ENCODE measurements around the gene KIF17.

The KIF17 gene

DNA sequence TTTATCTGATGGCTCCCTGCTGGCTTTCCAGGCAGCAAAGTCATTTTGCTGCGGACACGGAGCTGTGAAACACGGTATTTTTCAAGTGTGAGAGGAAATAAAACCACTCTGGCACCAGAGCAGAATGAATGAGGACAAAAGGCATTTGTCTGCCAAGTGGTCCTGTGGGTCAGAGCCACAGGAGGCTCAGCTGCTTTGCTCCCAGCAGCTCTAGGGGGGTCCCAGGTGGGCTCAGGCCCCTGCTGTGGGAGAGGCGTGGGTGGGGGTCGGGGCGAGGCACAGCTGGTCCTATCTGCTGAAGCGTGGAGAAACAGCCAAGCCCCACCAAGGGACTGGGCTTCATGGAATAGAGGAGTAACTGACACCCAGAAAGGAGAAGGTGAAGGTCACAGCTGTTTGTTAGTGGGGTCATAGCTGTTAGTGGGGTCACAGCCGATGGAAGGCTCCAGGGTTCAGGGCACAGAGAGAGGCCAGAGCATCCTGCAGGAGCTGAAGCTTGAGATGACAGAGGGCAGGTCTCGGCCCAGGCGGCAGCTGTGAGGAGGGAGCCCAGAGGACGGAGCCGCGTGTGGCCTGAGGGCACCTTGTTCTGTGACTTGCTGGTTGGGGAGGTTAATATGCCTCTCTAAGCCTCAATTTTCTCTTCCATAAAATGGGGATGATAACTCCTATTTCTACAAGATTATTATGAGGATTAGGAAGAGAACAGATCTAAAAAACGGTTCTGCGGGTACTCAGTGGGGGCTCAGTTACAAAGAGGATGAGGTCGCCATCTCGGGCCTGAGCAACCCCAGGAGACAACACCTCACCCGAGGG lies 7.1 kb downstream of the KIF17 start:
- no peak overlapping the region for H3K27ac ChIP-seq (ENCODE audit: low read depth in 2 of 2, low read length in 2 of 2)
- no peaks in the 10 kb centered on the region for H3K27me3 ChIP-seq (ENCODE audit: control insufficient read depth in 2 of 2, insufficient read depth in 2 of 2, low read length in 2 of 2)
- H3K9ac ChIP-seq (ENCODE audit: low read depth in 1 of 2, low read length in 2 of 2) = no peak overlapping the region
- no peaks in the 10 kb centered on the region for H3K9me3 ChIP-seq (ENCODE audit: control insufficient read depth in 2 of 2, low read length in 2 of 2)
- H3K4me1 ChIP-seq (ENCODE audit: control insufficient read depth in 2 of 2, insufficient read depth in 2 of 2, low read length in 2 of 2) = no peaks in the 10 kb centered on the region
- H3K4me3 ChIP-seq (ENCODE audit: low read length in 2 of 2) = no peak overlapping the region
- no peaks in the 10 kb centered on the region for H3K36me3 ChIP-seq (ENCODE audit: control insufficient read depth in 2 of 2, insufficient read depth in 2 of 2, low read length in 2 of 2)

DNA sequence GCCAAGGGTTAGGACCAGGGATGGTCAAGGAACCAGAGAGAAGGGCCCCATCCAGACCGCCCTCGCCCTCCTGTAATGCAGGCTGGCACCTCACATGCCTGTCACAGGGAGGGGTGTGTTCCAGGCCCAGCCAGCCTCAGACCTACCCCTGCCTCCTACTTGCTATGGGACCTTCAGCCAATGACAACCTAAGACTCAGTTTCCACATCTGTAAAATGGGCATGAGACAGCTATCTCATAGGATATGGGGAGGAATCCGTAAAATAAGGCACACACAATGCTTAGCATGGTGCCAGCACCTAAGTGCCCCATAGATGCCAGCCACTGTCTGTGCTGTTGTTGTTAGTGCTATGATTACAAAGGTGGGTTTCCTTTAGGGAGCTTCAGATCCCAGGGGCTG lies 7.9 kb downstream of the KIF17 start:
- Histone ChIP-seq H3K9ac (ENCODE audit: low read depth in 1 of 2, low read length in 2 of 2) (no peak overlapping the region), H3K36me3 (ENCODE audit: control insufficient read depth in 2 of 2, insufficient read depth in 2 of 2, low read length in 2 of 2) (no peaks in the 10 kb centered on the region), H3K9me3 (ENCODE audit: control insufficient read depth in 2 of 2, low read length in 2 of 2) (no peaks in the 10 kb centered on the region), H3K4me3 (ENCODE audit: low read length in 2 of 2) (no peak overlapping the region), H3K27me3 (ENCODE audit: control insufficient read depth in 2 of 2, insufficient read depth in 2 of 2, low read length in 2 of 2) (no peaks in the 10 kb centered on the region), H3K4me1 (ENCODE audit: control insufficient read depth in 2 of 2, insufficient read depth in 2 of 2, low read length in 2 of 2) (no peaks in the 10 kb centered on the region), H3K27ac (ENCODE audit: low read depth in 2 of 2, low read length in 2 of 2) (no peak overlapping the region)

GRCh38 chr1:20708891-20709290 lies 8.9 kb downstream of the KIF17 start:
- H3K4me3 ChIP-seq (ENCODE audit: low read length in 2 of 2) = no peak overlapping the region
- H3K4me1 ChIP-seq (ENCODE audit: control insufficient read depth in 2 of 2, insufficient read depth in 2 of 2, low read length in 2 of 2) = no peaks in the 10 kb centered on the region
- H3K27me3 ChIP-seq (ENCODE audit: control insufficient read depth in 2 of 2, insufficient read depth in 2 of 2, low read length in 2 of 2) = no peaks in the 10 kb centered on the region
- no peaks in the 10 kb centered on the region for H3K9me3 ChIP-seq (ENCODE audit: control insufficient read depth in 2 of 2, low read length in 2 of 2)
- no peak overlapping the region for H3K27ac ChIP-seq (ENCODE audit: low read depth in 2 of 2, low read length in 2 of 2)
- H3K36me3 ChIP-seq (ENCODE audit: control insufficient read depth in 2 of 2, insufficient read depth in 2 of 2, low read length in 2 of 2) = no peaks in the 10 kb centered on the region
- H3K9ac ChIP-seq (ENCODE audit: low read depth in 1 of 2, low read length in 2 of 2) = no peak overlapping the region

GRCh38 chr1:20708057-20708456 lies 9.8 kb downstream of the KIF17 start:
- no peak overlapping the region for H3K4me3 ChIP-seq (ENCODE audit: low read length in 2 of 2)
- no peak overlapping the region for H3K27ac ChIP-seq (ENCODE audit: low read depth in 2 of 2, low read length in 2 of 2)
- H3K4me1 ChIP-seq (ENCODE audit: control insufficient read depth in 2 of 2, insufficient read depth in 2 of 2, low read length in 2 of 2) = no peaks in the 10 kb centered on the region
- H3K36me3 ChIP-seq (ENCODE audit: control insufficient read depth in 2 of 2, insufficient read depth in 2 of 2, low read length in 2 of 2) = no peaks in the 10 kb centered on the region
- H3K9me3 ChIP-seq (ENCODE audit: control insufficient read depth in 2 of 2, low read length in 2 of 2) = no peaks in the 10 kb centered on the region
- no peak overlapping the region for H3K9ac ChIP-seq (ENCODE audit: low read depth in 1 of 2, low read length in 2 of 2)
- no peaks in the 10 kb centered on the region for H3K27me3 ChIP-seq (ENCODE audit: control insufficient read depth in 2 of 2, insufficient read depth in 2 of 2, low read length in 2 of 2)

DNA sequence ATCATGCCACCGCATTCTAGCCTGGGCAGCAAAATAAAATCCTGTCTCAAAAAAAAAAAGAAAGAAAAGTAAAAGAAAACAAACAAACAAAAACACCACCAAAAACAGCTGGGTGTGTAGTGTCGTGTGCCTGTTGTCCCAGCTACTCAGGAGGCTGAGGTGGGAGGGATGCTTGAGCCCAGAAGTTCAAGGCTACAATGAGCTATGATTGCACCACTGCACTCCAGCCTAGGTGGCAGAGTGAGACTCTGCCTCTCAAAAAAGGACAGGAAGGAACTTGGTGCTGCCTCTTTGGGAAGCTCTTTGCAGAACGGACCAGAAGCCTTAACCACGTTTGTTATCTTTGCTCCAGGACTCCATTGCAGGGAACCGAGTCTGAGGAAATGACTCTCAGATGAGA lies 11.0 kb downstream of the KIF17 start:
- Histone ChIP-seq H3K9ac (ENCODE audit: low read depth in 1 of 2, low read length in 2 of 2) (no peak overlapping the region), H3K36me3 (ENCODE audit: control insufficient read depth in 2 of 2, insufficient read depth in 2 of 2, low read length in 2 of 2) (no peaks in the 10 kb centered on the region), H3K9me3 (ENCODE audit: control insufficient read depth in 2 of 2, low read length in 2 of 2) (no peaks in the 10 kb centered on the region), H3K4me1 (ENCODE audit: control insufficient read depth in 2 of 2, insufficient read depth in 2 of 2, low read length in 2 of 2) (no peaks in the 10 kb centered on the region), H3K4me3 (ENCODE audit: low read length in 2 of 2) (no peak overlapping the region), H3K27me3 (ENCODE audit: control insufficient read depth in 2 of 2, insufficient read depth in 2 of 2, low read length in 2 of 2) (no peaks in the 10 kb centered on the region), H3K27ac (ENCODE audit: low read depth in 2 of 2, low read length in 2 of 2) (no peak overlapping the region)

DNA sequence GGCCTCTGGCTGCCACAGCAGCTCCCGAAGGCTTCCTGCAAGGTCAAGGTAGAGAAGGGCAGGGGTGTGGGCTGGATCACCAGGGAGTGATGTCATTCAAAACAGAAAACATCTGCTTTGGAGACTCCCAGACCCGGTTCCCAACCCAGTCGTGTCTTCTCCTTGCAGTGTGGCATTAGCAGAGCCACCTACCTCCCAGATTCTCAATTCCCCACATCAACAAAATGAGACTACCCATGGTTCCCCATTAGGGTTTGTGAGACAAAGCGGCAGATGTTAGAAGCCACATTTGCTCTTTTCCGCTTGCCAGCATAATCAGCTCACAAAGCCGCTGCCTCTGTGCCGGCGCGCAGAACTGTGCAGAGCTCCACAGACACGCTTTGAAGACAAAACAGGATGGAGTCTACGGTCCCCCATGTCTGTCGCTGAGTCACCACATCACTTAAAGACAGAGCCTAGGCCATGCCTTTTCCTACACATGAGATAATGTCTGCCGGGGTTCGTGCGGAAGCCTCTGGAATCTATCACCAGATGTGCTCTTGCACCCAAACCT lies 12.5 kb downstream of the KIF17 start:
- no peak overlapping the region for H3K9ac ChIP-seq (ENCODE audit: low read depth in 1 of 2, low read length in 2 of 2)
- H3K27ac ChIP-seq (ENCODE audit: low read depth in 2 of 2, low read length in 2 of 2) = no peak overlapping the region
- no peaks in the 10 kb centered on the region for H3K9me3 ChIP-seq (ENCODE audit: control insufficient read depth in 2 of 2, low read length in 2 of 2)
- H3K4me1 ChIP-seq (ENCODE audit: control insufficient read depth in 2 of 2, insufficient read depth in 2 of 2, low read length in 2 of 2) = no peaks in the 10 kb centered on the region
- no peaks in the 10 kb centered on the region for H3K36me3 ChIP-seq (ENCODE audit: control insufficient read depth in 2 of 2, insufficient read depth in 2 of 2, low read length in 2 of 2)
- no peak overlapping the region for H3K4me3 ChIP-seq (ENCODE audit: low read length in 2 of 2)
- H3K27me3 ChIP-seq (ENCODE audit: control insufficient read depth in 2 of 2, insufficient read depth in 2 of 2, low read length in 2 of 2) = no peaks in the 10 kb centered on the region

- no peak overlapping the region for H3K9ac ChIP-seq (ENCODE audit: low read depth in 1 of 2, low read length in 2 of 2)
- no peaks in the 10 kb centered on the region for H3K27me3 ChIP-seq (ENCODE audit: control insufficient read depth in 2 of 2, insufficient read depth in 2 of 2, low read length in 2 of 2)
- H3K4me3 ChIP-seq (ENCODE audit: low read length in 2 of 2) = no peak overlapping the region
- no peaks in the 10 kb centered on the region for H3K36me3 ChIP-seq (ENCODE audit: control insufficient read depth in 2 of 2, insufficient read depth in 2 of 2, low read length in 2 of 2)
- no peaks in the 10 kb centered on the region for H3K9me3 ChIP-seq (ENCODE audit: control insufficient read depth in 2 of 2, low read length in 2 of 2)
- no peaks in the 10 kb centered on the region for H3K4me1 ChIP-seq (ENCODE audit: control insufficient read depth in 2 of 2, insufficient read depth in 2 of 2, low read length in 2 of 2)
- H3K27ac ChIP-seq (ENCODE audit: low read depth in 2 of 2, low read length in 2 of 2) = no peak overlapping the region
These were observed 13.2 kb downstream of the KIF17 start for GRCh38 chr1:20704390-20705202.

GRCh38 chr1:20703124-20703756 lies 14.6 kb downstream of the KIF17 start:
- no peaks in the 10 kb centered on the region for H3K27me3 ChIP-seq (ENCODE audit: control insufficient read depth in 2 of 2, insufficient read depth in 2 of 2, low read length in 2 of 2)
- no peak overlapping the region for H3K27ac ChIP-seq (ENCODE audit: low read depth in 2 of 2, low read length in 2 of 2)
- no peaks in the 10 kb centered on the region for H3K36me3 ChIP-seq (ENCODE audit: control insufficient read depth in 2 of 2, insufficient read depth in 2 of 2, low read length in 2 of 2)
- no peak overlapping the region for H3K9ac ChIP-seq (ENCODE audit: low read depth in 1 of 2, low read length in 2 of 2)
- no peaks in the 10 kb centered on the region for H3K4me1 ChIP-seq (ENCODE audit: control insufficient read depth in 2 of 2, insufficient read depth in 2 of 2, low read length in 2 of 2)
- no peak overlapping the region for H3K4me3 ChIP-seq (ENCODE audit: low read length in 2 of 2)
- H3K9me3 ChIP-seq (ENCODE audit: control insufficient read depth in 2 of 2, low read length in 2 of 2) = no peaks in the 10 kb centered on the region

- H3K4me1 ChIP-seq (ENCODE audit: control insufficient read depth in 2 of 2, insufficient read depth in 2 of 2, low read length in 2 of 2) = no peaks in the 10 kb centered on the region
- no peaks in the 10 kb centered on the region for H3K27me3 ChIP-seq (ENCODE audit: control insufficient read depth in 2 of 2, insufficient read depth in 2 of 2, low read length in 2 of 2)
- no peak overlapping the region for H3K4me3 ChIP-seq (ENCODE audit: low read length in 2 of 2)
- no peak overlapping the region for H3K9ac ChIP-seq (ENCODE audit: low read depth in 1 of 2, low read length in 2 of 2)
- no peak overlapping the region for H3K27ac ChIP-seq (ENCODE audit: low read depth in 2 of 2, low read length in 2 of 2)
- no peaks in the 10 kb centered on the region for H3K9me3 ChIP-seq (ENCODE audit: control insufficient read depth in 2 of 2, low read length in 2 of 2)
- no peaks in the 10 kb centered on the region for H3K36me3 ChIP-seq (ENCODE audit: control insufficient read depth in 2 of 2, insufficient read depth in 2 of 2, low read length in 2 of 2)
These were observed 15.4 kb downstream of the KIF17 start for GRCh38 chr1:20702416-20702815.

DNA sequence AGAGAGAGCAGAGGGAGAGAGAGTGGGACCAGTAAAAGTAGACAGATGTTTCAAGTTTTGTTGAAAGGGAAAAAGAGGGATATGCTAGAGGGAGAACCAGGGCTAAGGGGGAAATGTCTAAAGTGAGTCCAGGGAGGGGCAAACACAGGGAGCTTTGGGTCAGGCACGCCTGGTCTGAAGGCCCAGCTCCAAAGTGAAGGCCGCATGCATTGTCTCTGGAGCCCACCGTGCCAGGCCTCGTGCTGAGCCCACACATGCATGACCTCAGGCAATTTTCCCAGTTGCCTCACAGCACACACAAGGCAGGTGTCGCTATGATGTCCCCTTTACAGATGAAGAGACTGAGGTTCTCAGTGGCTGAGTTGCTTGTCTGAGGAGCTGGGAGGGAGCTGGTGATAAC lies 16.0 kb downstream of the KIF17 start:
- no peaks in the 10 kb centered on the region for H3K27me3 ChIP-seq (ENCODE audit: control insufficient read depth in 2 of 2, insufficient read depth in 2 of 2, low read length in 2 of 2)
- peaks cover 3 to 4% of the 10 kb centered on the region in 2 donors for H3K4me1 ChIP-seq (ENCODE audit: control insufficient read depth in 2 of 2, insufficient read depth in 2 of 2, low read length in 2 of 2)
- H3K36me3 ChIP-seq (ENCODE audit: control insufficient read depth in 2 of 2, insufficient read depth in 2 of 2, low read length in 2 of 2) = no peaks in the 10 kb centered on the region
- no peaks in the 10 kb centered on the region for H3K9me3 ChIP-seq (ENCODE audit: control insufficient read depth in 2 of 2, low read length in 2 of 2)
- no peak overlapping the region for H3K9ac ChIP-seq (ENCODE audit: low read depth in 1 of 2, low read length in 2 of 2)
- H3K4me3 ChIP-seq (ENCODE audit: low read length in 2 of 2) = no peak overlapping the region
- H3K27ac ChIP-seq (ENCODE audit: low read depth in 2 of 2, low read length in 2 of 2) = no peak overlapping the region
